Bronchial epithelial cell (primary cell): ENCODE results near the gene SGCE. TPM values are rescaled to one million over a fixed set of nuclear protein-coding genes. Genes with fewer than 3 reads are reported as not detected.

ENCODE experiments used
- DNase-seq: peaks from one replicate; pipeline ENCODE4 v3.0.0-alpha.2; 2010; ENCODE audit warnings: low read depth
- FAIRE-seq: peaks from 2 replicates; lab custom pipeline; 2011; peaks lifted over from hg19 to GRCh38; lab: Jason Lieb, UNC
- H3K27me3 ChIP-seq: 2 replicates; pipeline ENCODE4 v1.5.1; 2011; ENCODE audit warnings: low read length; ENCODE audit not compliant: control insufficient read depth, insufficient read depth
- H3K36me3 ChIP-seq: 2 replicates; pipeline ENCODE4 v1.5.1; 2011; ENCODE audit warnings: low read length; ENCODE audit not compliant: control insufficient read depth, insufficient read depth
- H3K4me3 ChIP-seq: 2 replicates; pipeline ENCODE4 v1.5.1; 2011; ENCODE audit warnings: mild to moderate bottlenecking, low read depth, low read length, control low read depth
- CTCF ChIP-seq: IDR thresholded peaks from 2 replicates; pipeline ENCODE4 v1.5.1; 2011; ENCODE audit warnings: mild to moderate bottlenecking, moderate library complexity, low read length, control low read depth, inconsistent platforms; ENCODE audit not compliant: insufficient read depth, severe bottlenecking
- total RNA-seq: library from RNA; depleted of rRNA; stranded (reverse); fragments of >200 nt; gene quantifications from 2 replicates; pipeline ENCODE4 v1.2.1, GENCODE V29; 2014

Gene SGCE
- total RNA-seq, 1 donor from 2014 or later: 20.0 TPM

GRCh38 chr7:94650147-94651051 lies 5.5 kb downstream of the SGCE start:
- Histone ChIP-seq H3K27me3 (no peaks in the 10 kb centered on the region), H3K4me3 (no peak overlapping the region), H3K36me3 (no peaks in the 10 kb centered on the region)
- FAIRE-seq: no peak
- no peak for TF ChIP-seq CTCF
- no peak for DNase-seq

- no peak for DNase-seq
- FAIRE-seq: no peak
- Histone ChIP-seq H3K36me3 (no peaks in the 10 kb centered on the region), H3K27me3 (no peaks in the 10 kb centered on the region), H3K4me3 (no peak overlapping the region)
- TF ChIP-seq CTCF: no peak
Measured at GRCh38 chr7:94649450-94649849, 6.5 kb downstream of the SGCE start.

GRCh38 chr7:94648731-94649130 lies 7.2 kb downstream of the SGCE start:
- FAIRE-seq (no peak), DNase-seq (no peak)
- Histone ChIP-seq H3K4me3 (no peak overlapping the region), H3K36me3 (no peaks in the 10 kb centered on the region), H3K27me3 (no peaks in the 10 kb centered on the region)
- no peak for TF ChIP-seq CTCF

GRCh38 chr7:94647295-94647694 lies 8.6 kb downstream of the SGCE start:
- no peak for TF ChIP-seq CTCF
- Histone ChIP-seq H3K4me3 (no peak overlapping the region), H3K36me3 (no peaks in the 10 kb centered on the region), H3K27me3 (no peaks in the 10 kb centered on the region)
- no peak for FAIRE-seq
- no peak for DNase-seq

- no peak for TF ChIP-seq CTCF
- Histone ChIP-seq H3K4me3 (no peak overlapping the region), H3K27me3 (no peaks in the 10 kb centered on the region), H3K36me3 (no peaks in the 10 kb centered on the region)
- peak; percentile 94 for DNase-seq
- no peak for FAIRE-seq
Measured at GRCh38 chr7:94643771-94644545, 12.0 kb downstream of the SGCE start.
